ENCODE results near the gene DDX51.

DNA sequence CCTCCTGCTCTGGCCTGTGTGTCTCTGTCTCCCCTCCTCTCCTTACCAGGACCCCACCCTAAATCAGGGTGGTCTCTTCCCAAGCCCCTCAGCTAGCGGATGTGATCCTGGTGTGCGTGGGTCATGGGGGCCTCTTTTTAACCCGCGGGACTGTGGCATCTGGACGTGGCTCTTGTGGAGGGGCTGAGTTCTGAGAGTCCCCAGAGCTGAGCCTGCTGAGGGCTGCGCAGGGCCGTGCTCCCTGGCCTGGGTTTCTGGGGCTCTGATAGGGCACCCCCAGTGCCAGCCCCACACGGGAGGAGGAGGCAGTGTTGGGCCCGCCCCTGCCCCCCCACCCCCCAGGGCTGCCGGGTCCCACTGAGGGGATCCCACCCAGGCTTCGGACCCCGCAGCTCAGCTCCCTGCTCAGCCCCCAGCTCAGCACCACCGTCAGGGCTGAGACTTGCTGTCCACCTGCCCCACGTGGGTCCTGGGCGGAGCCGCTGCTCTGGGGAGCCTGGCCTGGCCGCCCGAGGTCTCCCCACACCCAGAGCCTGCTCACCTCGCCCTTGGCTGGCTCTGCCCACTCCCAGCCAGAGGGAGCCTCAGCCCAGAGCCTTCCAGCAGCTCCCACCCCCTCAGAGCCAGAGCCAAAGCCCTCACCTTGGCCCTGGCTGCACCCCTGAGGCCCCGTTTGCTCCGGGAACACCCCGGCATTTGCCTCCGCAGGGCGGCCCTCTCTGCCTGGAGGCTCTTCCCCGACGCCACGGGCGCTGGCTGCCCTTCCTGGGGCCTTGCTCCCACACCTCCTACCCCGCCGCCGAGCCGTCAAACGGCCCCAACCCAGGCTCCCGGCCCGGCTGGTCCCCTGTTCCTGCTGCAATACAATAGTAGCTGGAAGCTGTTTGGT is 31.6 kb upstream of the DDX51 start:
- TF ChIP-seq CTCF (conservative IDR thresholded peaks at IDR 0.05; ENCODE audit: low read depth, low read length) (no peak), EZH2phosphoT487 (IDR thresholded peaks at IDR 0.05; ENCODE audit: borderline replicate concordance, low read length) (no peak), EZH2 (IDR thresholded peaks at IDR 0.05; ENCODE audit: low read length, unreplicated experiment) (no peak)

Data from PC-3 (cell line).